Activated T-cell treated with anti-CD3 and anti-CD28 coated beads, Interleukin-2, amount 50 U/mL, for 72 hours (primary cell): ENCODE measurements around the gene EGLN3. TPM values are rescaled to one million over a fixed set of nuclear protein-coding genes. Genes with fewer than 3 reads are reported as not detected.

ENCODE experiments used
- ATAC-seq, 2 donors: fragments of 150-1000 bp; cut with Tn5 transposase; replicated peaks in 1 of 2; 2 replicates each; pipeline ENCODE4 v1.10.0; 2021; ENCODE audit warnings: moderate library complexity in 2 of 2, mild to moderate bottlenecking in 1 of 2
- DNase-seq, 2 donors: peaks; one replicate each; pipeline ENCODE4 v3.0.0; 2021 to 2022; ENCODE audit warnings: mixed read lengths in 1 of 2
- H3K27ac Mint-ChIP-seq: one replicate; pipeline ENCODE4 v1.8.0; 2022; ENCODE audit warnings: mild to moderate bottlenecking, moderate library complexity, mixed read lengths
- H3K27me3 Mint-ChIP-seq: one replicate; pipeline ENCODE4 v1.8.0; 2022; ENCODE audit warnings: low read depth, mixed read lengths
- H3K36me3 Mint-ChIP-seq, 2 donors: one replicate each; pipeline ENCODE4 v1.8.0; 2022; ENCODE audit warnings: mixed read lengths in 2 of 2, mild to moderate bottlenecking in 1 of 2; ENCODE audit not compliant: insufficient read depth in 2 of 2
- H3K4me1 Mint-ChIP-seq: one replicate; pipeline ENCODE4 v1.8.0; 2022; ENCODE audit warnings: low read depth, mixed read lengths
- H3K4me3 Mint-ChIP-seq, 2 donors: one replicate each; pipeline ENCODE4 v1.8.0; 2022; ENCODE audit warnings: mild to moderate bottlenecking in 2 of 2, mixed read lengths in 2 of 2, moderate library complexity in 2 of 2
- H3K9me3 Mint-ChIP-seq, 2 donors: one replicate each; pipeline ENCODE4 v1.8.0; 2022; ENCODE audit warnings: mixed read lengths in 2 of 2
- total RNA-seq, 2 donors: library from RNA; stranded (reverse); gene quantifications; one replicate each; pipeline ENCODE4 v1.2.3, GENCODE V29; 2022

Gene EGLN3
- total RNA-seq, 2 donors from 2014 or later: 2.6 to 8.2 TPM

- Mint-ChIP-seq H3K4me3 (no peak overlapping the region), H3K9me3 (peaks cover 8 to 12% of the 10 kb centered on the region in 2 donors), H3K4me1 (no peaks in the 10 kb centered on the region), H3K36me3 (peaks cover 1 to 2% of the 10 kb centered on the region in 2 donors), H3K27me3 (no peaks in the 10 kb centered on the region), H3K27ac (no peak overlapping the region)
- DNase-seq: no peak
- ATAC-seq: no peak
Measured at GRCh38 chr14:33894339-33894738, 56.5 kb downstream of the EGLN3 start.

DNA sequence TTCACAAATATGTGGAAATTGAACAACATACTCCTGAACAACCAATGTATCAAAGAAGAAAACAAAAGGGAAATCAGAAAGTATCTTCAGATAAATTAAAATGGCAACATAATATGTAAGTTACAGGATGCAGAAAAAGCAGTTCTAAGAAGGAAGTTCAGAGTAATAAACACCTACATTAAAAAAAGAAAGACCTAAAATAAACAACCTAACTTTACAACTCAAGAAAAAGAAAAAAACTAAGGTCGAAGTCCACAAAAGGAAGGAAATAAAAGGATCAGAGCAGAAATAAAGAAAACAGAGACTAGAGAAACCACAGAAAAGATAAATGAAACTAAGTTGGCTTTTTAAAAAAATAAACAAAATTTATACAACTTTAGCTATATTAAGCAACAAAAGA lies 59.2 kb downstream of the EGLN3 start:
- peaks cover 16 to 18% of the 10 kb centered on the region in 2 donors for H3K9me3 Mint-ChIP-seq
- peak overlapping the region; percentile 54 for H3K27ac Mint-ChIP-seq
- no peaks in the 10 kb centered on the region for H3K27me3 Mint-ChIP-seq
- no peaks in the 10 kb centered on the region for H3K4me1 Mint-ChIP-seq
- H3K36me3 Mint-ChIP-seq: peaks cover 1 to 4% of the 10 kb centered on the region in 2 donors
- no peak overlapping the region for H3K4me3 Mint-ChIP-seq
- no peak for ATAC-seq
- no peak for DNase-seq

DNA sequence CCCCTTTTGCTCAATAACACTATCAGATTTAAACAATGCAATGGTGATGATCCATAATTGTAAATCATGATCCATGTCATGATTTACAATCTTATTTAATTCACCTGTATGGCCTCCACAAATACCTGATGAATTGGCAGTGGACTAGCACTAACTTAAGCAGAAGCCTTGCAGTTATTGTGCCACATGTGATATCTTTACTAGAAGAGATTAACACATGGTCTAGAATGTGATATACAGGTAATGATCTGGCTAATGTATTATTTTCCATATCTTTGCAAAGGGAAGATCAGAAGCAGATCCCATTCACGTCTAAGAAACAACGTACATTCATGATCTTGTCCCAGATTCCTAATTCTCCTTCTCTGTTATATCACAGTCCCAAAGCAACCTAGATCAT lies 66.0 kb downstream of the EGLN3 start:
- no peak overlapping the region for H3K27ac Mint-ChIP-seq
- H3K36me3 Mint-ChIP-seq: peaks cover 0 to 2% of the 10 kb centered on the region in 2 donors
- DNase-seq: no peak
- H3K4me1 Mint-ChIP-seq: peaks cover under 1% of the 10 kb centered on the region
- H3K27me3 Mint-ChIP-seq: no peaks in the 10 kb centered on the region
- H3K4me3 Mint-ChIP-seq: no peak overlapping the region
- no peak for ATAC-seq
- peaks cover 6 to 14% of the 10 kb centered on the region in 2 donors for H3K9me3 Mint-ChIP-seq

- H3K36me3 Mint-ChIP-seq: peaks cover 4 to 9% of the 10 kb centered on the region in 2 donors
- DNase-seq: no peak
- no peak for ATAC-seq
Measured at GRCh38 chr14:33880330-33880729, 70.5 kb downstream of the EGLN3 start.

GRCh38 chr14:33879684-33880286 lies 71.1 kb downstream of the EGLN3 start:
- H3K4me3 Mint-ChIP-seq: no peak overlapping the region
- H3K27ac Mint-ChIP-seq: no peak overlapping the region
- H3K4me1 Mint-ChIP-seq: peaks cover 9% of the 10 kb centered on the region
- H3K36me3 Mint-ChIP-seq: peaks cover 4 to 10% of the 10 kb centered on the region in 2 donors
- DNase-seq (no peak), ATAC-seq (no peak)
- no peaks in the 10 kb centered on the region for H3K27me3 Mint-ChIP-seq
- H3K9me3 Mint-ChIP-seq: peaks cover 7 to 17% of the 10 kb centered on the region in 2 donors

More at GRCh38 chr14:33880330-33880729, 70.5 kb downstream of the EGLN3 start:
- H3K27me3 Mint-ChIP-seq: no peaks in the 10 kb centered on the region
- H3K4me3 Mint-ChIP-seq: no peak overlapping the region
- H3K9me3 Mint-ChIP-seq: peaks cover 5 to 14% of the 10 kb centered on the region in 2 donors
- no peak overlapping the region for H3K27ac Mint-ChIP-seq
- H3K4me1 Mint-ChIP-seq: peaks cover 9% of the 10 kb centered on the region

DNA sequence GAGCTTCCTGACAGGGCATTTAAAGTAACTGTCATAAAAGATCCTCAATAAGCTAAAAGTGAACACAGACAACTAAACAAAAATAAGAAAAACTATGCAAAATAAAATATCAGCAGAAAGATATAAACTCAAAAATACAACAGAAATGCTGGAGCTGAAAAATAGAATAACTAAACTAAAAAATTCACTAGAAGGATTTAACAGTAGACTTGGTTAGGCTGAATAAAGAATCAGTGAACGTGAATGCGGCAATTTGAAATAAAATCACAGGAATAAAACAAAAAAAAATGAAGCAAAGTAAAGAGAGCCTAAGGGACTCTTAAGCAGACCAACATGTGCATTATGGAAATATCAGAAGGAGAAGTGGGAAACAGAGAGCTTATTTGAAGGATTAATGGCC lies 74.6 kb downstream of the EGLN3 start:
- Mint-ChIP-seq H3K27ac (peak overlapping the region; percentile 74), H3K9me3 (peaks cover 11 to 21% of the 10 kb centered on the region in 2 donors), H3K4me3 (no peak overlapping the region), H3K4me1 (peaks cover 9% of the 10 kb centered on the region), H3K36me3 (peaks cover 9 to 12% of the 10 kb centered on the region in 2 donors), H3K27me3 (no peaks in the 10 kb centered on the region)
- DNase-seq (no peak), ATAC-seq (no peak)
